ENCODE measurements around the gene DNAH17. TPM values are rescaled to one million over a fixed set of nuclear protein-coding genes. Genes with fewer than 3 reads are reported as not detected.

Gene DNAH17
- total RNA-seq, 1 donor from 2014 or later: 0.25 TPM

- TF ChIP-seq CTCF (IDR thresholded peaks at IDR 0.05; ENCODE audit: insufficient read depth, low read length, poor library complexity, severe bottlenecking): no peak
- no peak overlapping the region for H3K4me3 ChIP-seq (ENCODE audit: low read depth, low read length)
- H3K36me3 ChIP-seq (ENCODE audit: control insufficient read depth, insufficient read depth, low read length): no peaks in the 10 kb centered on the region
- no peaks in the 10 kb centered on the region for H3K27me3 ChIP-seq (ENCODE audit: control insufficient read depth, insufficient read depth, low read length)
- no peak for DNase-seq (ENCODE audit: low read depth)
Observed at GRCh38 chr17:78558989-78559388, 18.2 kb downstream of the DNAH17 start.

- no peaks in the 10 kb centered on the region for H3K27me3 ChIP-seq (ENCODE audit: control insufficient read depth, insufficient read depth, low read length)
- no peaks in the 10 kb centered on the region for H3K36me3 ChIP-seq (ENCODE audit: control insufficient read depth, insufficient read depth, low read length)
- no peak overlapping the region for H3K4me3 ChIP-seq (ENCODE audit: low read depth, low read length)
- no peak for TF ChIP-seq CTCF (IDR thresholded peaks at IDR 0.05; ENCODE audit: insufficient read depth, low read length, poor library complexity, severe bottlenecking)
- no peak for DNase-seq (ENCODE audit: low read depth)
Observed at GRCh38 chr17:78558181-78558850, 18.9 kb downstream of the DNAH17 start.

- H3K27me3 ChIP-seq (ENCODE audit: control insufficient read depth, insufficient read depth, low read length): no peaks in the 10 kb centered on the region
- TF ChIP-seq CTCF (IDR thresholded peaks at IDR 0.05; ENCODE audit: insufficient read depth, low read length, poor library complexity, severe bottlenecking): no peak
- H3K4me3 ChIP-seq (ENCODE audit: low read depth, low read length): no peak overlapping the region
- DNase-seq (ENCODE audit: low read depth): peak; percentile 34
- no peaks in the 10 kb centered on the region for H3K36me3 ChIP-seq (ENCODE audit: control insufficient read depth, insufficient read depth, low read length)
Observed at GRCh38 chr17:78557598-78558039, 19.6 kb downstream of the DNAH17 start.

- no peak overlapping the region for H3K4me3 ChIP-seq (ENCODE audit: low read depth, low read length)
- H3K27me3 ChIP-seq (ENCODE audit: control insufficient read depth, insufficient read depth, low read length): no peaks in the 10 kb centered on the region
- DNase-seq (ENCODE audit: low read depth): no peak
- H3K36me3 ChIP-seq (ENCODE audit: control insufficient read depth, insufficient read depth, low read length): no peaks in the 10 kb centered on the region
- TF ChIP-seq CTCF (IDR thresholded peaks at IDR 0.05; ENCODE audit: insufficient read depth, low read length, poor library complexity, severe bottlenecking): no peak
Observed at GRCh38 chr17:78556812-78557211, 20.4 kb downstream of the DNAH17 start.

- H3K27me3 ChIP-seq (ENCODE audit: control insufficient read depth, insufficient read depth, low read length): no peaks in the 10 kb centered on the region
- no peak for DNase-seq (ENCODE audit: low read depth)
- no peak for TF ChIP-seq CTCF (IDR thresholded peaks at IDR 0.05; ENCODE audit: insufficient read depth, low read length, poor library complexity, severe bottlenecking)
- H3K36me3 ChIP-seq (ENCODE audit: control insufficient read depth, insufficient read depth, low read length): no peaks in the 10 kb centered on the region
- no peak overlapping the region for H3K4me3 ChIP-seq (ENCODE audit: low read depth, low read length)
Observed at GRCh38 chr17:78555746-78556401, 21.3 kb downstream of the DNAH17 start.
